Fibroblast of lung (primary cell): Measurements from ENCODE around the gene BABAM2. TPM values are rescaled to one million over a fixed set of nuclear protein-coding genes. Genes with fewer than 3 reads are reported as not detected.

Experiments used
- DNase-seq, 2 donors: peaks; one replicate each; pipeline versions ENCODE4 v3.0.0 to v3.0.0-alpha.2; 2010; ENCODE audit warnings: low read depth in 2 of 2
- H2AFZ ChIP-seq: 2 replicates; pipeline ENCODE4 v1.5.1; 2012; ENCODE audit warnings: low read length, control low read depth, inconsistent platforms
- H3K27ac ChIP-seq: 2 replicates; pipeline ENCODE4 v1.5.1; 2011; ENCODE audit warnings: low read length, control low read depth; ENCODE audit not compliant: insufficient read depth
- H3K27me3 ChIP-seq: 2 replicates; pipeline ENCODE4 v1.5.1; 2011; ENCODE audit warnings: mild to moderate bottlenecking, low read length; ENCODE audit not compliant: control insufficient read depth, insufficient read depth
- H3K36me3 ChIP-seq: 2 replicates; pipeline ENCODE4 v1.5.1; 2011; ENCODE audit warnings: low read length; ENCODE audit not compliant: control insufficient read depth, insufficient read depth
- H3K4me1 ChIP-seq: 2 replicates; pipeline ENCODE4 v1.5.1; 2011; ENCODE audit warnings: low read length; ENCODE audit not compliant: control insufficient read depth, insufficient read depth; ENCODE audit errors: extremely low read depth
- H3K4me2 ChIP-seq: 2 replicates; pipeline ENCODE4 v1.5.1; 2011; ENCODE audit warnings: low read length, control low read depth; ENCODE audit not compliant: insufficient read depth; ENCODE audit errors: extremely low read depth
- H3K4me3 ChIP-seq, 4 experiments: fragments of 200-600 bp in 1 of 4; sonication (generic) in 1 of 4; replicated peaks in 1 of 4; 2 replicates each; pipeline ENCODE4 v1.5.1; 2011 to 2016; ENCODE audit warnings: low read length in 4 of 4, low read depth in 3 of 4, mild to moderate bottlenecking in 3 of 4, control low read depth in 2 of 4, inconsistent platforms in 1 of 4, mixed read lengths in 1 of 4; ENCODE audit not compliant: insufficient read depth in 1 of 4; ENCODE audit errors: control extremely low read depth in 1 of 4
- H3K79me2 ChIP-seq: 2 replicates; pipeline ENCODE4 v1.5.1; 2012; ENCODE audit warnings: mild to moderate bottlenecking, low read length, inconsistent platforms; ENCODE audit not compliant: control insufficient read depth, insufficient read depth
- H3K9ac ChIP-seq: 2 replicates; pipeline ENCODE4 v1.5.1; 2011; ENCODE audit warnings: mild to moderate bottlenecking, low read length, control low read depth; ENCODE audit not compliant: insufficient read depth
- H3K9me3 ChIP-seq: 2 replicates; pipeline ENCODE4 v1.5.1; 2012; ENCODE audit warnings: low read depth, low read length; ENCODE audit not compliant: control insufficient read depth, insufficient read depth
- H4K20me1 ChIP-seq: 2 replicates; pipeline ENCODE4 v1.5.1; 2011; ENCODE audit warnings: low read length; ENCODE audit not compliant: control insufficient read depth, insufficient read depth; ENCODE audit errors: extremely low read depth
- EZH2 ChIP-seq: IDR thresholded peaks from 2 replicates; pipeline ENCODE4 v1.5.1; 2012; ENCODE audit warnings: low read length, control low read depth, mild to moderate bottlenecking; ENCODE audit errors: missing control alignments
- polyA plus RNA-seq, 2 donors: library from polyadenylated mRNA; depleted of rRNA in 1 of 2; stranded (reverse) in 1 of 2; unstranded in 1 of 2; fragments of >200 nt; gene quantifications; 2 replicates each; pipeline ENCODE4 v1.2.1, GENCODE V29; 2011 to 2012; ENCODE audit warnings: missing spikeins in 1 of 2
- total RNA-seq: library from RNA; depleted of rRNA; stranded (reverse); fragments of >200 nt; gene quantifications from 2 replicates; pipeline ENCODE4 v1.2.1, GENCODE V29; 2014
- TF ChIP-seq, protein P1 (sequence below), 2 donors: IDR thresholded peaks in 1 of 2; conservative IDR thresholded peaks in 1 of 2; 1 replicate in 1 of 2; 2 replicates in 1 of 2; pipeline ENCODE4 v1.5.1; 2011 to 2012; ENCODE audit warnings: low read length in 2 of 2, control low read depth in 1 of 2, inconsistent platforms in 1 of 2, low read depth in 1 of 2, mild to moderate bottlenecking in 1 of 2

BABAM2 gene
- total and polyA plus RNA-seq, 2 donors (not counting 1 experiment from before 2014, with no cell fraction given): 25.6 to 33.4 TPM

DNA sequence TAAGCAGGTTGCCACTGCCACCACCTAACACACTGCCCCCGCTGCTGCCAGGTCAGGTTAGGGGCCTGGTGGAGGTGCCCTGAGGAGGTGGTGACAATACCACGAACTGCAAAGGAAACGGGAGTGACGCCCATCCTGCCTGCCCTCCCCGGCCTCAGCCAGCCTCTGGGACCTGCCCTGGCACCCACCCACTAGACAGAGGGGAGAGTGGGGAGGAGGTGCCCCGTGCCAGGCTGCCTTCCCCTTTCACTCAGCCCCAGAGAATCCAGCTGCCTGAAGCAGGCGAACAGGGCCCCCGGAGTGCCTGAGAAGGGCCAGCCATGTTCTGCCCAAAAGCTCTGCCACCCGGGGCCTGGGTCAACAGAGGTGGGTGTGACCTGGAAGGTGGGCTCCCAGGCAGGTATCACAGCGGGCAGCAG is 457.6 kb downstream of the BABAM2 start:
- no peaks in the 10 kb centered on the region for H4K20me1 ChIP-seq
- peaks cover 10% of the 10 kb centered on the region for H3K4me1 ChIP-seq
- H3K4me3 ChIP-seq: no peak overlapping the region
- no peaks in the 10 kb centered on the region for H3K36me3 ChIP-seq
- H2AFZ ChIP-seq: no peak overlapping the region
- no peak for DNase-seq
- H3K9ac ChIP-seq: no peak overlapping the region
- TF ChIP-seq, protein P1, sequence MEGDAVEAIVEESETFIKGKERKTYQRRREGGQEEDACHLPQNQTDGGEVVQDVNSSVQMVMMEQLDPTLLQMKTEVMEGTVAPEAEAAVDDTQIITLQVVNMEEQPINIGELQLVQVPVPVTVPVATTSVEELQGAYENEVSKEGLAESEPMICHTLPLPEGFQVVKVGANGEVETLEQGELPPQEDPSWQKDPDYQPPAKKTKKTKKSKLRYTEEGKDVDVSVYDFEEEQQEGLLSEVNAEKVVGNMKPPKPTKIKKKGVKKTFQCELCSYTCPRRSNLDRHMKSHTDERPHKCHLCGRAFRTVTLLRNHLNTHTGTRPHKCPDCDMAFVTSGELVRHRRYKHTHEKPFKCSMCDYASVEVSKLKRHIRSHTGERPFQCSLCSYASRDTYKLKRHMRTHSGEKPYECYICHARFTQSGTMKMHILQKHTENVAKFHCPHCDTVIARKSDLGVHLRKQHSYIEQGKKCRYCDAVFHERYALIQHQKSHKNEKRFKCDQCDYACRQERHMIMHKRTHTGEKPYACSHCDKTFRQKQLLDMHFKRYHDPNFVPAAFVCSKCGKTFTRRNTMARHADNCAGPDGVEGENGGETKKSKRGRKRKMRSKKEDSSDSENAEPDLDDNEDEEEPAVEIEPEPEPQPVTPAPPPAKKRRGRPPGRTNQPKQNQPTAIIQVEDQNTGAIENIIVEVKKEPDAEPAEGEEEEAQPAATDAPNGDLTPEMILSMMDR (conservative IDR thresholded peaks at IDR 0.05 in 1 of 2, IDR thresholded peaks at IDR 0.05 in 1 of 2; ENCODE audit: low read depth in 1 of 2, low read length in 2 of 2): no peak
- no peak for TF ChIP-seq EZH2
- no peak overlapping the region for H3K27ac ChIP-seq
- H3K27me3 ChIP-seq: no peaks in the 10 kb centered on the region
- H3K79me2 ChIP-seq: no peaks in the 10 kb centered on the region
- H3K9me3 ChIP-seq: no peaks in the 10 kb centered on the region
- H3K4me2 ChIP-seq: no peak overlapping the region

DNA sequence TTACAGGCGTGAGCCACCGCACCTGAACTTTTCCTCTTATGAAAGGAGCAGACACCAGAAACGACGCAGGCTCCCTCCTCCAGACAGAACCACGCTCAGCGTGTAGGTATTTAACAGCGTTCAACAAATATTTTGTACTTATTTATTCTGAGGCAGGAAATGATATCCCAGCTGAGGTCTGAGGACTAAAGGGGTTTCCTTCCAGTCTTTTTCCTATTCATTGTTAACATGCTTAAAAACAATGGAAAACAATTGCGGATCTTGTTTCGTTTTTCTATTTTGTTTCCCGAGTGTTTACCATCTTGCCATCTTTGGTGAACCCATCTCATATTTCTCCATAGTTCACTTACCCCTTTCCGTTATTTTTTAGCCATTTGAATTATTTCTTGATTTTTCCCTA is 458.4 kb downstream of the BABAM2 start:
- no peak for DNase-seq
- Histone ChIP-seq H2AFZ (no peak overlapping the region), H3K4me2 (no peak overlapping the region), H3K79me2 (no peaks in the 10 kb centered on the region), H3K36me3 (no peaks in the 10 kb centered on the region), H3K4me3 (no peak overlapping the region), H3K9me3 (no peaks in the 10 kb centered on the region), H3K27me3 (no peaks in the 10 kb centered on the region), H3K4me1 (peaks cover 5% of the 10 kb centered on the region), H3K27ac (no peak overlapping the region), H4K20me1 (no peaks in the 10 kb centered on the region), H3K9ac (no peak overlapping the region)
- TF ChIP-seq, protein P1 (conservative IDR thresholded peaks at IDR 0.05 in 1 of 2, IDR thresholded peaks at IDR 0.05 in 1 of 2; ENCODE audit: low read depth in 1 of 2, low read length in 2 of 2): no peak
- no peak for TF ChIP-seq EZH2

DNA sequence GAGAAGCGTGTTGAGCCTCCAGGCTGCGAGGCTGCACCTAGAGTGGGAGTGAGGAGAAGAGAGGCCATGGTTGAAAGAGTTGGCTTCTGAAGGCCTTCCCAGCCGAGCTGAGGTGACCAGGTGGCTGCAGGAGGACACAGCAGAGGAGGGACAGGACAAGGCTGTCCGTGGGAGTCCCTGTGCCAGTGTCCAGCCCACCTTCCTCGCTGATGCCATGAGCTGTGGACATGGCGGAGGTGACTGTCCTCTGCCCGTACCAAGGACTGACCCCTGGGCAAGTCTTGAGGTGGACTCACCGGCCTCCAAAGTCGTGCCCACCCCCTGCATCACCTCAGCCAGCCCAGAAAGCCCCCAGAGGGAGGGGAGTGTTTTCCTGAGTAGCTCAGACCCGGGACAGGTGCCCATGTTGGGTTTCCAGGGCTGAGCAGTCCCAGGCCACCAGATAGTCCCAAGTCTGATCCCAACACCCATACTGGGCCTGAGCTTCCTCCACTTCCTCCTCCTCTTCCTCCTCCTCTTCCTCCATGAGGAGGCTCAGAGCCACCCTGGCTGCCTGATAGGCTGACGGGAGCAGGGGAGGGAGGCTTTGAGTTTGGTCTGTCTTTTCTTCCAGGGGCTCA is 459.1 kb downstream of the BABAM2 start:
- no peaks in the 10 kb centered on the region for H3K27me3 ChIP-seq
- H3K27ac ChIP-seq: no peak overlapping the region
- H4K20me1 ChIP-seq: no peaks in the 10 kb centered on the region
- no peak overlapping the region for H3K9ac ChIP-seq
- peaks cover 2% of the 10 kb centered on the region for H3K4me1 ChIP-seq
- no peaks in the 10 kb centered on the region for H3K36me3 ChIP-seq
- no peaks in the 10 kb centered on the region for H3K9me3 ChIP-seq
- no peak overlapping the region for H3K4me3 ChIP-seq
- no peak for DNase-seq
- TF ChIP-seq EZH2: no peak
- TF ChIP-seq, protein P1 (conservative IDR thresholded peaks at IDR 0.05 in 1 of 2, IDR thresholded peaks at IDR 0.05 in 1 of 2; ENCODE audit: low read depth in 1 of 2, low read length in 2 of 2): no peak
- no peak overlapping the region for H2AFZ ChIP-seq
- H3K4me2 ChIP-seq: no peak overlapping the region
- no peaks in the 10 kb centered on the region for H3K79me2 ChIP-seq
